Loucy (cell line): ENCODE results near the gene CUEDC1.

Experiments
- H2AFZ ChIP-seq: fragments of 200-600 bp; sonication (generic); 2 replicates; pipeline ENCODE4 v1.6.0; 2016; ENCODE audit warnings: antibody characterized with exemption, mild to moderate bottlenecking, low read length, moderate library complexity
- H3F3A ChIP-seq: fragments of 200-600 bp; 2 replicates; pipeline ENCODE4 v1.6.0; 2016; ENCODE audit warnings: antibody characterized with exemption, low read depth, mild to moderate bottlenecking
- H3K27me3 ChIP-seq: fragments of 200-600 bp; sonication (generic); 2 replicates; pipeline ENCODE4 v1.6.1; 2014; ENCODE audit warnings: low read length, mild to moderate bottlenecking; ENCODE audit not compliant: insufficient read depth, poor library complexity, severe bottlenecking
- H3K36me3 ChIP-seq: fragments of 200-600 bp; sonication (generic); 2 replicates; pipeline ENCODE4 v1.6.1; 2016; ENCODE audit warnings: low read length; ENCODE audit not compliant: insufficient read depth
- H3K4me1 ChIP-seq: fragments of 200-600 bp; sonication (generic); 2 replicates; pipeline ENCODE4 v1.5.1; 2014; ENCODE audit warnings: low read length, mild to moderate bottlenecking; ENCODE audit not compliant: insufficient read depth, poor library complexity, severe bottlenecking
- H3K4me2 ChIP-seq: fragments of 200-600 bp; sonication (generic); 2 replicates; pipeline ENCODE4 v1.6.0; 2014; ENCODE audit warnings: antibody characterized with exemption, low read length, low read depth, mild to moderate bottlenecking; ENCODE audit not compliant: poor library complexity, severe bottlenecking
- H3K4me3 ChIP-seq: fragments of 200-600 bp; sonication (generic); 2 replicates; pipeline ENCODE4 v1.5.1; 2014; ENCODE audit warnings: low read length, mild to moderate bottlenecking, mixed read lengths; ENCODE audit not compliant: poor library complexity, severe bottlenecking
- H3K79me2 ChIP-seq: fragments of 200-600 bp; sonication (generic); 2 replicates; pipeline ENCODE4 v1.6.1; 2014; ENCODE audit warnings: low read length; ENCODE audit not compliant: insufficient read depth
- H3K9ac ChIP-seq: fragments of 200-600 bp; sonication (generic); 2 replicates; pipeline ENCODE4 v1.6.0; 2014; ENCODE audit warnings: mild to moderate bottlenecking, low read depth, low read length, moderate library complexity; ENCODE audit not compliant: poor library complexity, severe bottlenecking
- H3K9me2 ChIP-seq: fragments of 200-600 bp; sonication (generic); replicated peaks from 2 replicates; pipeline ENCODE4 v1.6.1; 2016; ENCODE audit warnings: low read depth, low read length, mixed read lengths
- H3K9me3 ChIP-seq: fragments of 200-600 bp; sonication (generic); 2 replicates; pipeline ENCODE4 v1.6.1; 2014; ENCODE audit warnings: mild to moderate bottlenecking, antibody characterized with exemption, low read length, low read depth; ENCODE audit not compliant: insufficient read depth
- H4K20me1 ChIP-seq: fragments of 200-600 bp; sonication (generic); 2 replicates; pipeline ENCODE4 v1.6.0; 2014; ENCODE audit warnings: antibody characterized with exemption, low read length, mild to moderate bottlenecking; ENCODE audit not compliant: insufficient read depth, poor library complexity, severe bottlenecking
- EZH2phosphoT487 ChIP-seq: fragments of 200-600 bp; IDR thresholded peaks from 2 replicates; pipeline ENCODE4 v1.6.1; 2018; ENCODE audit warnings: antibody characterized with exemption, mild to moderate bottlenecking, moderate library complexity, borderline replicate concordance
- TF ChIP-seq, protein P1 (sequence below): fragments of 200-600 bp; sonication (generic); conservative IDR thresholded peaks from 2 replicates; pipeline ENCODE4 v1.5.1; 2014; ENCODE audit warnings: mild to moderate bottlenecking, antibody characterized with exemption, low read length

CUEDC1 gene

GRCh38 chr17:57970710-57971109 lies 15.5 kb upstream of the CUEDC1 start:
- TF ChIP-seq, protein P1, sequence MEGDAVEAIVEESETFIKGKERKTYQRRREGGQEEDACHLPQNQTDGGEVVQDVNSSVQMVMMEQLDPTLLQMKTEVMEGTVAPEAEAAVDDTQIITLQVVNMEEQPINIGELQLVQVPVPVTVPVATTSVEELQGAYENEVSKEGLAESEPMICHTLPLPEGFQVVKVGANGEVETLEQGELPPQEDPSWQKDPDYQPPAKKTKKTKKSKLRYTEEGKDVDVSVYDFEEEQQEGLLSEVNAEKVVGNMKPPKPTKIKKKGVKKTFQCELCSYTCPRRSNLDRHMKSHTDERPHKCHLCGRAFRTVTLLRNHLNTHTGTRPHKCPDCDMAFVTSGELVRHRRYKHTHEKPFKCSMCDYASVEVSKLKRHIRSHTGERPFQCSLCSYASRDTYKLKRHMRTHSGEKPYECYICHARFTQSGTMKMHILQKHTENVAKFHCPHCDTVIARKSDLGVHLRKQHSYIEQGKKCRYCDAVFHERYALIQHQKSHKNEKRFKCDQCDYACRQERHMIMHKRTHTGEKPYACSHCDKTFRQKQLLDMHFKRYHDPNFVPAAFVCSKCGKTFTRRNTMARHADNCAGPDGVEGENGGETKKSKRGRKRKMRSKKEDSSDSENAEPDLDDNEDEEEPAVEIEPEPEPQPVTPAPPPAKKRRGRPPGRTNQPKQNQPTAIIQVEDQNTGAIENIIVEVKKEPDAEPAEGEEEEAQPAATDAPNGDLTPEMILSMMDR, result no peak
- TF ChIP-seq EZH2phosphoT487, result no peak
- Histone ChIP-seq H3K27me3 (no peaks in the 10 kb centered on the region), H4K20me1 (no peaks in the 10 kb centered on the region), H2AFZ (no peak overlapping the region), H3K36me3 (peaks cover 30% of the 10 kb centered on the region; the same call in 1 of the 2 replicates), H3K4me3 (no peak overlapping the region), H3K9ac (no peak overlapping the region), H3K4me2 (no peak overlapping the region), H3K4me1 (no peaks in the 10 kb centered on the region), H3K9me3 (no peaks in the 10 kb centered on the region), H3K79me2 (peaks cover 2% of the 10 kb centered on the region; the same call in 1 of the 2 replicates), H3F3A (no peaks in the 10 kb centered on the region), H3K9me2 (no peaks in the 10 kb centered on the region)

- H3K36me3 ChIP-seq, result peaks cover 8% of the 10 kb centered on the region; the same call in 1 of the 2 replicates
- no peak overlapping the region for H2AFZ ChIP-seq
- no peaks in the 10 kb centered on the region for H3F3A ChIP-seq
- TF ChIP-seq, protein P1, result no peak
- TF ChIP-seq EZH2phosphoT487, result no peak
- no peak overlapping the region for H3K9ac ChIP-seq
- no peak overlapping the region for H3K4me3 ChIP-seq
- H3K27me3 ChIP-seq, result no peaks in the 10 kb centered on the region
- H3K4me1 ChIP-seq, result no peaks in the 10 kb centered on the region
- no peaks in the 10 kb centered on the region for H4K20me1 ChIP-seq
- H3K4me2 ChIP-seq, result no peak overlapping the region
- no peaks in the 10 kb centered on the region for H3K9me2 ChIP-seq
- H3K9me3 ChIP-seq, result no peaks in the 10 kb centered on the region
- H3K79me2 ChIP-seq, result no peaks in the 10 kb centered on the region
These were observed 13.2 kb upstream of the CUEDC1 start for GRCh38 chr17:57968456-57968855.

GRCh38 chr17:57966875-57967274 lies 11.7 kb upstream of the CUEDC1 start:
- Histone ChIP-seq H2AFZ (no peak overlapping the region), H3K79me2 (no peaks in the 10 kb centered on the region), H3K4me1 (no peaks in the 10 kb centered on the region), H3K27me3 (no peaks in the 10 kb centered on the region), H3K9me3 (no peaks in the 10 kb centered on the region), H4K20me1 (no peaks in the 10 kb centered on the region), H3K36me3 (no peaks in the 10 kb centered on the region), H3K9ac (no peak overlapping the region), H3K4me2 (no peak overlapping the region), H3K9me2 (no peaks in the 10 kb centered on the region), H3F3A (no peaks in the 10 kb centered on the region), H3K4me3 (no peak overlapping the region)
- TF ChIP-seq, protein P1, result no peak
- TF ChIP-seq EZH2phosphoT487, result no peak
